ENCODE data around the gene PGM1. TPM values are rescaled to one million over a fixed set of nuclear protein-coding genes. Genes with fewer than 3 reads are reported as not detected.

PGM1 gene
- total RNA-seq, 1 experiment from 2014 or later, result 111 TPM

- Mint-ChIP-seq H3K27ac (no peak overlapping the region), H3K4me1 (no peaks in the 10 kb centered on the region), H3K9me3 (no peaks in the 10 kb centered on the region), H3K36me3 (no peaks in the 10 kb centered on the region), H3K4me3 (no peak overlapping the region), H3K27me3 (ENCODE audit: low read depth) (no peaks in the 10 kb centered on the region)
- no peak for DNase-seq (ENCODE audit: low spot score)
- ChIA-PET POLR2A (no interaction called here), CTCF (interaction anchor here (1.3 to 2.0 kb wide), 2 partner anchors 10 kb away, joined by 6 to 7 read pairs; no protein-coding TSS in a partner anchor)
- no peak for ATAC-seq
- TF ChIP-seq FOXP4 (CRISPR knock-in tag; IDR thresholded peaks at IDR 0.05) (no peak), PRDM15 (CRISPR knock-in tag; IDR thresholded peaks at IDR 0.05) (no peak), NFE2L1 (CRISPR knock-in tag; IDR thresholded peaks at IDR 0.05) (no peak), NFATC4 (CRISPR knock-in tag; IDR thresholded peaks at IDR 0.05) (no peak), MXD4 (CRISPR knock-in tag; IDR thresholded peaks at IDR 0.05; ENCODE audit: borderline replicate concordance) (no peak), RORB (CRISPR knock-in tag; IDR thresholded peaks at IDR 0.05) (no peak), GTF2I (CRISPR knock-in tag; conservative IDR thresholded peaks at IDR 0.05) (no peak), TEAD1 (CRISPR knock-in tag; IDR thresholded peaks at IDR 0.05) (no peak), ZNF512 (CRISPR knock-in tag; IDR thresholded peaks at IDR 0.05; ENCODE audit: borderline replicate concordance) (no peak), SOX15 (CRISPR knock-in tag; IDR thresholded peaks at IDR 0.05) (no peak), E2F1 (CRISPR knock-in tag; IDR thresholded peaks at IDR 0.05) (no peak), JUN (CRISPR knock-in tag; IDR thresholded peaks at IDR 0.05) (no peak), ZSCAN18 (CRISPR knock-in tag; IDR thresholded peaks at IDR 0.05) (no peak), CBFB (CRISPR knock-in tag; IDR thresholded peaks at IDR 0.05; ENCODE audit: low read depth) (no peak), NR2C2 (CRISPR knock-in tag; IDR thresholded peaks at IDR 0.05) (no peak), JAZF1 (CRISPR knock-in tag; IDR thresholded peaks at IDR 0.05) (no peak), SMAD4 (CRISPR knock-in tag; IDR thresholded peaks at IDR 0.05) (no peak), SMAD3 (CRISPR knock-in tag; IDR thresholded peaks at IDR 0.05; ENCODE audit: borderline replicate concordance) (no peak), HMGA2 (CRISPR knock-in tag; IDR thresholded peaks at IDR 0.05) (no peak)
These were observed 45.5 kb upstream of the PGM1 start for GRCh38 chr1:63547621-63548294.

Data from WTC11 (cell line).